ENCODE measurements around the gene MKNK1. TPM values are rescaled to one million over a fixed set of nuclear protein-coding genes. Genes with fewer than 3 reads are reported as not detected.

The MKNK1 gene
- total and polyA plus RNA-seq, 2 of the 8 experiments (the other 6 are each of a cell fraction or from before 2014, with no cell fraction given) = 13.9 to 21.5 TPM

- TF ChIP-seq SIX5 (IDR thresholded peaks at IDR 0.05; ENCODE audit: low read depth, low read length) (no peak), POLR2A (IDR thresholded peaks at IDR 0.05; ENCODE audit: control extremely low read depth in 1 of 2, low read depth in 2 of 2, low read length in 2 of 2) (no peak)
Measured at GRCh38 chr1:46596846-46597245, 7.2 kb downstream of the MKNK1 start (continued).

All from H1 (cell line).